CD14-positive monocyte (primary cell): Measurements from ENCODE around the gene ATP2A2. TPM values are rescaled to one million over a fixed set of nuclear protein-coding genes. Genes with fewer than 3 reads are reported as not detected.

ENCODE experiments used
- DNase-seq, 3 donors: peaks; one replicate each; pipeline ENCODE4 v3.0.0-alpha.2; 2011 to 2022
- H2AFZ ChIP-seq: 2 replicates; pipeline ENCODE4 v1.6.0; 2012; ENCODE audit warnings: mild to moderate bottlenecking, low read depth, low read length, inconsistent platforms; ENCODE audit not compliant: insufficient read depth, poor library complexity, severe bottlenecking
- H3K27ac ChIP-seq, 2 donors: 1 replicate in 1 of 2; 2 replicates in 1 of 2; pipeline ENCODE4 v1.5.1; 2012 to 2013; ENCODE audit warnings: low read length in 2 of 2, control low read depth in 1 of 2, inconsistent platforms in 1 of 2, low read depth in 1 of 2, mild to moderate bottlenecking in 1 of 2
- H3K27me3 ChIP-seq, 2 donors: one replicate each; pipeline versions ENCODE4 v1.6.0 to v1.6.1; 2011 to 2013; ENCODE audit warnings: low read length in 2 of 2; ENCODE audit not compliant: control insufficient read depth in 2 of 2, insufficient read depth in 2 of 2
- H3K36me3 ChIP-seq, 2 donors: replicated peaks in 1 of 2; 1 replicate in 1 of 2; 2 replicates in 1 of 2; pipeline versions ENCODE4 v1.5.1 to v1.6.1; 2012 to 2013; ENCODE audit warnings: low read length in 2 of 2, control low read depth in 1 of 2, inconsistent platforms in 1 of 2, mild to moderate bottlenecking in 1 of 2; ENCODE audit not compliant: insufficient read depth in 2 of 2, control insufficient read depth in 1 of 2
- H3K4me1 ChIP-seq, 2 donors: 1 replicate in 1 of 2; 2 replicates in 1 of 2; pipeline versions ENCODE4 v1.5.1 to v1.6.1; 2012 to 2013; ENCODE audit warnings: low read length in 2 of 2, control low read depth in 1 of 2, inconsistent platforms in 1 of 2, mild to moderate bottlenecking in 1 of 2, moderate library complexity in 1 of 2; ENCODE audit not compliant: insufficient read depth in 2 of 2, control insufficient read depth in 1 of 2
- H3K4me2 ChIP-seq: replicated peaks from 2 replicates; pipeline ENCODE3; 2012; ENCODE audit warnings: low read length, moderate library complexity, mild to moderate bottlenecking; ENCODE audit not compliant: poor library complexity, severe bottlenecking; ENCODE audit errors: extremely low read depth
- H3K4me3 ChIP-seq, 3 experiments: fragments of 200-600 bp in 1 of 3; sonication (generic) in 1 of 3; replicated peaks in 1 of 3; 1 replicate in 2 of 3; 2 replicates in 1 of 3; pipeline ENCODE4 v1.5.1; 2011 to 2013; ENCODE audit warnings: low read length in 3 of 3, mild to moderate bottlenecking in 3 of 3, control low read depth in 2 of 3, low read depth in 2 of 3, inconsistent platforms in 1 of 3, moderate library complexity in 1 of 3
- H3K79me2 ChIP-seq: 2 replicates; pipeline ENCODE4 v1.6.0; 2012; ENCODE audit warnings: mild to moderate bottlenecking, control low read depth, inconsistent platforms, low read length, moderate library complexity; ENCODE audit not compliant: insufficient read depth
- H3K9ac ChIP-seq: 2 replicates; pipeline ENCODE4 v1.6.0; 2017; ENCODE audit warnings: low read length, mild to moderate bottlenecking; ENCODE audit not compliant: insufficient read depth, poor library complexity, severe bottlenecking
- H3K9me3 ChIP-seq, 2 donors: replicated peaks in 1 of 2; 1 replicate in 1 of 2; 2 replicates in 1 of 2; pipeline versions ENCODE4 v1.5.1 to v1.6.1; 2012 to 2013; ENCODE audit warnings: low read length in 2 of 2, control low read depth in 1 of 2; ENCODE audit not compliant: control insufficient read depth in 1 of 2, insufficient read depth in 1 of 2
- H4K20me1 ChIP-seq: 2 replicates; pipeline ENCODE4 v1.6.0; 2012; ENCODE audit warnings: mild to moderate bottlenecking, low read length, control low read depth, moderate library complexity; ENCODE audit not compliant: insufficient read depth
- H3K27ac Mint-ChIP-seq, 7 donors: one replicate each; pipeline ENCODE4 v1.8.0; 2020; ENCODE audit warnings: mild to moderate bottlenecking in 7 of 7, mixed read lengths in 7 of 7, moderate library complexity in 6 of 7, inconsistent platforms in 2 of 7
- H3K27me3 Mint-ChIP-seq, 3 donors: one replicate each; pipeline ENCODE4 v1.8.0; 2021 to 2022; ENCODE audit warnings: low read depth in 3 of 3, mild to moderate bottlenecking in 3 of 3, mixed read lengths in 3 of 3, moderate library complexity in 3 of 3, inconsistent platforms in 1 of 3
- H3K36me3 Mint-ChIP-seq, 2 donors: one replicate each; pipeline ENCODE4 v1.8.0; 2020; ENCODE audit warnings: mixed read lengths in 2 of 2, inconsistent platforms in 1 of 2, mild to moderate bottlenecking in 1 of 2
- H3K4me1 Mint-ChIP-seq: one replicate; pipeline ENCODE4 v1.8.0; 2020; ENCODE audit warnings: mild to moderate bottlenecking, mixed read lengths
- H3K4me3 Mint-ChIP-seq, 2 donors: one replicate each; pipeline ENCODE4 v1.8.0; 2020; ENCODE audit warnings: mild to moderate bottlenecking in 2 of 2, mixed read lengths in 2 of 2, moderate library complexity in 1 of 2
- H3K9me3 Mint-ChIP-seq, 7 donors: one replicate each; pipeline ENCODE4 v1.8.0; 2020 to 2022; ENCODE audit warnings: mixed read lengths in 7 of 7, mild to moderate bottlenecking in 6 of 7, moderate library complexity in 6 of 7, inconsistent platforms in 2 of 7
- CTCF ChIP-seq: fragments of 200-600 bp; IDR thresholded peaks from one replicate; pipeline ENCODE4 v1.8.0; 2022; ENCODE audit warnings: antibody characterized with exemption, mild to moderate bottlenecking
- WGBS: methylation state at CpG from one replicate; pipeline ENCODE4 v1.1.5; 2013; ENCODE audit warnings: missing lambda C conversion rate; ENCODE audit not compliant: insufficient coverage; 5-methylcytosine and 5-hydroxymethylcytosine counted together
- intact Hi-C, 2 donors: fragments of 100-400 bp; cut with micrococcal nuclease; formaldehyde crosslinking; loops; one replicate each; pipeline versions ENCODE4 v1.15.0 to v1.15.1; 2023
- polyA plus RNA-seq, 3 donors: library from polyadenylated mRNA; depleted of rRNA in 1 of 3; unstranded in 2 of 3; stranded (reverse) in 1 of 3; fragments of 300-500 nt in 2 of 3; fragments of >200 nt in 1 of 3; fragmentation: Illumina TruSeq in 2 of 3; gene quantifications; 1 replicate in 2 of 3; 2 replicates in 1 of 3; pipeline ENCODE4 v1.2.3, GENCODE V29; 2012 to 2021

ATP2A2 gene
- polyA plus RNA-seq, 3 donors, result 4.5 to 83.1 (median 6.9) TPM

GRCh38 chr12:110365489-110366320 lies 84.7 kb downstream of the ATP2A2 start:
- no peak overlapping the region for H3K4me2 ChIP-seq
- Mint-ChIP-seq H3K4me1 (peaks cover 30% of the 10 kb centered on the region), H3K27ac (peak overlapping the region in 1 of 7 donors; percentile 72), H3K9me3 (peaks cover 0 to 5% (median 0%) of the 10 kb centered on the region in 7 donors), H3K27me3 (peaks cover 0 to 2% (median 0%) of the 10 kb centered on the region in 3 donors), H3K36me3 (peaks cover 0 to 1% of the 10 kb centered on the region in 2 donors), H3K4me3 (no peak overlapping the region)
- H3K36me3 ChIP-seq, result peaks cover under 1 to 8% of the 10 kb centered on the region in 2 donors
- H2AFZ ChIP-seq, result peak overlapping the region; percentile 40
- H4K20me1 ChIP-seq, result no peaks in the 10 kb centered on the region
- H3K79me2 ChIP-seq, result no peaks in the 10 kb centered on the region
- 43% methylated on average over 2 of the region's 7 CpGs for WGBS
- no peak overlapping the region for H3K4me3 ChIP-seq
- intact Hi-C loops, result no loop called here
- H3K27me3 ChIP-seq, result no peaks in the 10 kb centered on the region
- H3K9me3 ChIP-seq, result no peaks in the 10 kb centered on the region
- DNase-seq, result no peak
- no peak for TF ChIP-seq CTCF
- no peak overlapping the region for H3K9ac ChIP-seq
- no peak overlapping the region for H3K27ac ChIP-seq
- H3K4me1 ChIP-seq, result peaks cover 19 to 20% of the 10 kb centered on the region in 2 donors

GRCh38 chr12:110366321-110367142 lies 85.5 kb downstream of the ATP2A2 start:
- Mint-ChIP-seq H3K9me3 (peaks cover 0 to 5% (median 0%) of the 10 kb centered on the region in 7 donors), H3K4me1 (peaks cover 21% of the 10 kb centered on the region), H3K27ac (peak overlapping the region in 1 of 7 donors; percentile 70), H3K36me3 (peaks cover 1 to 3% of the 10 kb centered on the region in 2 donors), H3K4me3 (no peak overlapping the region), H3K27me3 (peaks cover 0 to 2% (median 0%) of the 10 kb centered on the region in 3 donors)
- TF ChIP-seq CTCF, result no peak
- no peaks in the 10 kb centered on the region for H3K27me3 ChIP-seq
- no peaks in the 10 kb centered on the region for H4K20me1 ChIP-seq
- no peak for DNase-seq
- WGBS, result 63% methylated on average over 7 of the region's 13 CpGs
- H3K9ac ChIP-seq, result no peak overlapping the region
- peak overlapping the region; percentile 40 for H2AFZ ChIP-seq
- H3K79me2 ChIP-seq, result no peaks in the 10 kb centered on the region
- H3K36me3 ChIP-seq, result peaks cover 7 to 13% of the 10 kb centered on the region in 2 donors
- no peak overlapping the region for H3K4me2 ChIP-seq
- H3K27ac ChIP-seq, result no peak overlapping the region
- H3K4me3 ChIP-seq, result no peak overlapping the region
- intact Hi-C loops, result no loop called here
- peaks cover 11% of the 10 kb centered on the region in 2 donors for H3K4me1 ChIP-seq
- H3K9me3 ChIP-seq, result no peaks in the 10 kb centered on the region
